Jurkat, Clone E6-1 (cell line): ENCODE results near the gene ITFG2.
"Not testable (repeated sequence)": the region's sequence is repeated elsewhere in the genome, so short reads cannot be mapped to it uniquely, and the experiment has no call there.

Experiments
- DNase-seq: peaks from one replicate; pipeline ENCODE4 v3.0.0-alpha.2; 2011; ENCODE audit warnings: low read depth, low spot score
- H3K4me3 ChIP-seq: 2 replicates; pipeline ENCODE4 v1.5.1; 2011; ENCODE audit warnings: mild to moderate bottlenecking, low read length, control low read depth, moderate library complexity

ITFG2 gene

GRCh38 chr12:2855546-2855945, 43.1 kb downstream of the ITFG2 start:
- no peak overlapping the region for H3K4me3 ChIP-seq
- DNase-seq, result no peak

- no peak overlapping the region for H3K4me3 ChIP-seq
- no peak for DNase-seq
Measured at GRCh38 chr12:2856051-2856450, 43.6 kb downstream of the ITFG2 start.

- H3K4me3 ChIP-seq, result no peak within 1 kb of the TSS
- no peak for DNase-seq
Measured at GRCh38 chr12:2857021-2857431, 44.6 kb downstream of the ITFG2 start, which contains the start of gene TEX52. Gene TEX52, minus strand, starts transcription at chr12:2857039. Its CDS starts 13 bp downstream, at chr12:2857026.

- DNase-seq, result no peak
- no peak overlapping the region for H3K4me3 ChIP-seq
Measured at GRCh38 chr12:2857576-2857975, 45.1 kb downstream of the ITFG2 start.

- no peak overlapping the region for H3K4me3 ChIP-seq
- DNase-seq, result no peak
Measured at GRCh38 chr12:2858334-2858733, 45.9 kb downstream of the ITFG2 start.

- no peak overlapping the region for H3K4me3 ChIP-seq
- no peak for DNase-seq
Measured at GRCh38 chr12:2858944-2859421, 46.5 kb downstream of the ITFG2 start.

GRCh38 chr12:2860170-2860569, 47.7 kb downstream of the ITFG2 start:
- no peak for DNase-seq
- H3K4me3 ChIP-seq, result no peak overlapping the region

GRCh38 chr12:2862876-2863275, 50.4 kb downstream of the ITFG2 start:
- H3K4me3 ChIP-seq, result no peak overlapping the region
- no peak for DNase-seq

- not testable (repeated sequence) for DNase-seq, H3K4me3 ChIP-seq
Measured at GRCh38 chr12:2863402-2863801, 50.9 kb downstream of the ITFG2 start.

- DNase-seq, result no peak
- no peak overlapping the region for H3K4me3 ChIP-seq
Measured at GRCh38 chr12:2864198-2864597, 51.7 kb downstream of the ITFG2 start.

- DNase-seq, H3K4me3 ChIP-seq: not testable (repeated sequence)
Measured at GRCh38 chr12:2868986-2869632, 56.6 kb downstream of the ITFG2 start.
